GM23338 (cell line): Measurements from ENCODE around the gene LDLRAD2. TPM values are rescaled to one million over a fixed set of nuclear protein-coding genes. Genes with fewer than 3 reads are reported as not detected.

Experiments used
- ATAC-seq: fragments of 200-7000 bp; cut with Tn5 transposase; 3 replicates; pipeline ENCODE4 v1.9.1; 2020
- DNase-seq: peaks from one replicate; pipeline ENCODE4 v3.0.0-alpha.2; 2015; ENCODE audit warnings: low spot score
- H2AFZ ChIP-seq: fragments of 200-600 bp; sonication (generic); 2 replicates; pipeline ENCODE4 v1.8.0; 2016; ENCODE audit warnings: antibody characterized with exemption, mild to moderate bottlenecking, moderate library complexity
- H3F3A ChIP-seq: fragments of 200-600 bp; sonication (generic); replicated peaks from 2 replicates; pipeline ENCODE4 v1.8.0; 2017; ENCODE audit warnings: antibody characterized with exemption, mixed run types, low read depth
- H3K27ac ChIP-seq: fragments of 200-600 bp; sonication (generic); 2 replicates; pipeline ENCODE4 v1.6.1; 2016; ENCODE audit warnings: low read depth
- H3K27me3 ChIP-seq: fragments of 200-600 bp; sonication (generic); 2 replicates; pipeline ENCODE4 v1.8.0; 2016; ENCODE audit warnings: mild to moderate bottlenecking, mixed run types, moderate library complexity; ENCODE audit not compliant: insufficient read depth
- H3K36me3 ChIP-seq: fragments of 200-600 bp; sonication (generic); 2 replicates; pipeline ENCODE4 v1.8.0; 2016; ENCODE audit warnings: mild to moderate bottlenecking; ENCODE audit not compliant: insufficient read depth
- H3K4me1 ChIP-seq: fragments of 200-600 bp; sonication (generic); 2 replicates; pipeline ENCODE4 v1.8.0; 2016; ENCODE audit warnings: mild to moderate bottlenecking, moderate library complexity; ENCODE audit not compliant: insufficient read depth
- H3K4me2 ChIP-seq: fragments of 200-600 bp; sonication (generic); 2 replicates; pipeline ENCODE4 v1.7.1; 2017; ENCODE audit warnings: mixed run types
- H3K4me3 ChIP-seq: fragments of 200-600 bp; sonication (generic); 2 replicates; pipeline ENCODE4 v1.6.1; 2016; ENCODE audit warnings: mixed run types
- H3K79me2 ChIP-seq: fragments of 200-600 bp; sonication (generic); replicated peaks from 2 replicates; pipeline ENCODE4 v1.8.0; 2017; ENCODE audit warnings: mild to moderate bottlenecking; ENCODE audit not compliant: insufficient read depth
- H3K9me2 ChIP-seq: fragments of 200-600 bp; sonication (generic); 2 replicates; pipeline ENCODE4 v1.8.0; 2017; ENCODE audit not compliant: insufficient read depth
- H4K20me1 ChIP-seq: fragments of 200-600 bp; sonication (generic); replicated peaks from 2 replicates; pipeline ENCODE4 v1.8.0; 2017; ENCODE audit warnings: mild to moderate bottlenecking; ENCODE audit not compliant: insufficient read depth
- H3K27ac Mint-ChIP-seq: 2 replicates; pipeline ENCODE4 v1.8.0; 2020; ENCODE audit warnings: inconsistent platforms, mild to moderate bottlenecking, moderate library complexity, mixed read lengths
- H3K27me3 Mint-ChIP-seq: 3 replicates; pipeline ENCODE4 v1.8.0; 2022; ENCODE audit warnings: low read depth, mild to moderate bottlenecking, moderate library complexity, mixed read lengths, inconsistent platforms; ENCODE audit not compliant: insufficient read depth, poor library complexity
- H3K36me3 Mint-ChIP-seq: 3 replicates; pipeline ENCODE4 v1.8.0; 2021; ENCODE audit warnings: low read depth, mild to moderate bottlenecking, inconsistent platforms, moderate library complexity, mixed read lengths
- H3K4me1 Mint-ChIP-seq: 3 replicates; pipeline ENCODE4 v1.8.0; 2020; ENCODE audit warnings: mild to moderate bottlenecking, inconsistent platforms, mixed read lengths
- H3K4me3 Mint-ChIP-seq: 3 replicates; pipeline ENCODE4 v1.8.0; 2021; ENCODE audit warnings: moderate library complexity, mild to moderate bottlenecking, inconsistent platforms, mixed read lengths
- H3K9me3 Mint-ChIP-seq: 3 replicates; pipeline ENCODE4 v1.8.0; 2020; ENCODE audit warnings: moderate library complexity, mild to moderate bottlenecking, inconsistent platforms, mixed read lengths
- CREB1 ChIP-seq: fragments of 250-450 bp; sonication (Bioruptor Pico); IDR thresholded peaks from 2 replicates; pipeline ENCODE4 v1.5.0; 2020; ENCODE audit warnings: low read depth, mild to moderate bottlenecking, moderate library complexity
- ETS1 ChIP-seq: IDR thresholded peaks from 2 replicates; pipeline ENCODE4 v1.6.1; 2016; ENCODE audit warnings: antibody characterized with exemption
- EZH2phosphoT487 ChIP-seq: fragments of 200-600 bp; sonication (generic); IDR thresholded peaks from one replicate; pipeline ENCODE4 v1.8.1; 2018; ENCODE audit warnings: antibody characterized with exemption; ENCODE audit not compliant: unreplicated experiment
- JUNB ChIP-seq: IDR thresholded peaks from one replicate; pipeline ENCODE4 v1.6.1; 2016; ENCODE audit warnings: antibody characterized with exemption; ENCODE audit not compliant: unreplicated experiment
- NANOG ChIP-seq: IDR thresholded peaks from 2 replicates; pipeline ENCODE4 v1.6.1; 2016; ENCODE audit warnings: antibody characterized with exemption, borderline replicate concordance
- POLR2AphosphoS5 ChIP-seq: IDR thresholded peaks from 2 replicates; pipeline ENCODE4 v1.6.1; 2016; ENCODE audit warnings: antibody characterized with exemption, low read depth
- REST ChIP-seq: IDR thresholded peaks from one replicate; pipeline ENCODE4 v1.6.1; 2018; ENCODE audit warnings: antibody characterized with exemption; ENCODE audit not compliant: unreplicated experiment
- STAT1 ChIP-seq: IDR thresholded peaks from one replicate; pipeline ENCODE4 v1.6.1; 2016; ENCODE audit warnings: antibody characterized with exemption; ENCODE audit not compliant: unreplicated experiment
- ZNF331 ChIP-seq: fragments of 250-450 bp; sonication (Bioruptor Pico); IDR thresholded peaks from 2 replicates; pipeline ENCODE4 v1.5.0; 2020; ENCODE audit warnings: low read depth, mild to moderate bottlenecking, moderate library complexity
- polyA plus RNA-seq: library from polyadenylated mRNA; unstranded; fragments of >200 nt; fragmentation: Nextera tagmentation; extraction: Ambion mirVana; gene quantifications from 2 replicates; pipeline ENCODE4 v1.2.1, GENCODE V29; 2016
- total RNA-seq: library from RNA; depleted of rRNA; stranded (reverse); fragments of >200 nt; shearing (Covaris generic); gene quantifications from 2 replicates; pipeline ENCODE4 v1.2.3, GENCODE V29; 2014

The LDLRAD2 gene
- total and polyA plus RNA-seq, 2 experiments from 2014 or later: 1.6 to 5.8 TPM

GRCh38 chr1:21871943-21872342, 59.9 kb downstream of the LDLRAD2 start:
- Histone ChIP-seq H3K9me2 (no peaks in the 10 kb centered on the region), H3K79me2 (no peaks in the 10 kb centered on the region), H3K27ac (no peak overlapping the region), H3K4me1 (no peaks in the 10 kb centered on the region), H2AFZ (no peak overlapping the region), H3K4me2 (no peak overlapping the region), H4K20me1 (no peaks in the 10 kb centered on the region), H3F3A (no peaks in the 10 kb centered on the region), H3K36me3 (peaks cover 6% of the 10 kb centered on the region), H3K4me3 (no peak overlapping the region), H3K27me3 (no peaks in the 10 kb centered on the region)
- TF ChIP-seq ETS1: no peak
- no peak for TF ChIP-seq STAT1
- TF ChIP-seq ZNF331 (CRISPR knock-in tag): no peak
- no peak for TF ChIP-seq EZH2phosphoT487
- TF ChIP-seq REST: no peak
- TF ChIP-seq POLR2AphosphoS5: no peak
- TF ChIP-seq JUNB: no peak
- no peak for TF ChIP-seq CREB1 (CRISPR knock-in tag)
- no peaks in the 10 kb centered on the region for H3K9me3 Mint-ChIP-seq
- ATAC-seq (no peak), DNase-seq (no peak)
- H3K4me1 Mint-ChIP-seq: peaks cover 8% of the 10 kb centered on the region
- H3K4me3 Mint-ChIP-seq: no peak overlapping the region
- peaks cover 5% of the 10 kb centered on the region for H3K27me3 Mint-ChIP-seq
- no peak overlapping the region; the same call in 1 of the 2 replicates for H3K27ac Mint-ChIP-seq
- H3K36me3 Mint-ChIP-seq: peaks cover 30% of the 10 kb centered on the region

GRCh38 chr1:21872445-21873079, 60.5 kb downstream of the LDLRAD2 start:
- Histone ChIP-seq H3F3A (no peaks in the 10 kb centered on the region), H2AFZ (no peak overlapping the region), H3K27ac (no peak overlapping the region), H4K20me1 (no peaks in the 10 kb centered on the region), H3K27me3 (no peaks in the 10 kb centered on the region), H3K9me2 (no peaks in the 10 kb centered on the region), H3K79me2 (no peaks in the 10 kb centered on the region), H3K4me1 (no peaks in the 10 kb centered on the region), H3K36me3 (peaks cover 6% of the 10 kb centered on the region), H3K4me3 (no peak overlapping the region), H3K4me2 (no peak overlapping the region)
- H3K4me1 Mint-ChIP-seq: peaks cover 8% of the 10 kb centered on the region
- H3K9me3 Mint-ChIP-seq: no peaks in the 10 kb centered on the region
- H3K27ac Mint-ChIP-seq: no peak overlapping the region; the same call in 1 of the 2 replicates
- ATAC-seq: no peak
- H3K36me3 Mint-ChIP-seq: peaks cover 31% of the 10 kb centered on the region
- peaks cover 5% of the 10 kb centered on the region for H3K27me3 Mint-ChIP-seq
- DNase-seq: no peak
- no peak overlapping the region for H3K4me3 Mint-ChIP-seq
- TF ChIP-seq ETS1 (no peak), NANOG (no peak), EZH2phosphoT487 (no peak), ZNF331 (CRISPR knock-in tag) (no peak), STAT1 (no peak), REST (no peak), POLR2AphosphoS5 (no peak), CREB1 (CRISPR knock-in tag) (no peak), JUNB (no peak)
